ENCODE data around the gene PEF1.

- no peak for TF ChIP-seq CTCF (IDR thresholded peaks at IDR 0.05)
- no peak for TF ChIP-seq POLR2AphosphoS5 (IDR thresholded peaks at IDR 0.05)
- no peak for TF ChIP-seq POLR2A (IDR thresholded peaks at IDR 0.05)
These were observed 58.8 kb downstream of the PEF1 start for GRCh38 chr1:31585736-31586365.

Data from gastroesophageal sphincter (tissue), 3 donors.